ENCODE results near the gene ZC3H12C.
"Not testable (repeated sequence)": the region's sequence is repeated elsewhere in the genome, so short reads cannot be mapped to it uniquely, and the experiment has no call there.

The ZC3H12C gene

DNA sequence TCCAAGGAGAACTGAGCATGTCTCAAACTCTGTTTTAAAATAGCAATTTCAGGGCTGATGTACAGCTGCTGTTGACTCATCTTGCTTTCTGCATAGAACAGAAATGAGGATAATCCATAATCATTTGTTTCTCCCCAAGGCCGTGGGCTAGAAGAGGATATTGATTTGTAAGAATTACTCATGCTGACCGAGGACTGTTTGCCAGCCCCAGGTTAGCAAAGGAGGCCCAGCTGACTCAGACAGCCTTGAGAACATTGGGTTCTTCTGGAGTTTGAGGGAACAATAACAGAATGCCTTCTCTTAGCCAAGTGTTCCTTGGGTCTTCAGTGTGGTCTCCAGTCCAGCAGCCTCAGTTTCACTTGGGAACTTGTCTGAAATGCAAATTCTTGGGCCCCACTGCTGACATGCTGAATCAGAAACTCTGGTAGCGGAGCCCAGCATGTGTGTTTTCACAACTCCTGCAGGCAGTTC, 92.0 kb downstream of the ZC3H12C start:
- DNase-seq = no peak
- H3K9me3 ChIP-seq (ENCODE audit: control extremely low read depth in 1 of 5, control insufficient read depth in 4 of 5, insufficient read depth in 2 of 5, low read depth in 1 of 5, low read length in 4 of 5) = no peaks in the 10 kb centered on the region
- H3K27me3 ChIP-seq (replicated peaks in 2 of 5; ENCODE audit: control insufficient read depth in 4 of 5, insufficient read depth in 5 of 5, low read length in 4 of 5) = no peaks in the 10 kb centered on the region
- WGBS (ENCODE audit: insufficient coverage) = 100% methylated on average over 3 of the region's 3 CpGs
- ChIA-PET POLR2A (no interaction called here), CTCF (interaction anchor here (0.9 to 2.2 kb wide), 3 partner anchors 16 to 248 kb away, joined by 3 to 8 read pairs (median 4); no protein-coding TSS in a partner anchor)
- H3K4me3 ChIP-seq (ENCODE audit: control insufficient read depth in 1 of 7, extremely low read depth in 1 of 7, insufficient read depth in 4 of 7, low read depth in 2 of 7, low read length in 6 of 7) = no peak overlapping the region
- H3K36me3 ChIP-seq (ENCODE audit: control insufficient read depth in 4 of 4, insufficient read depth in 4 of 4, low read length in 3 of 4) = no peaks in the 10 kb centered on the region
- H3K4me1 ChIP-seq (ENCODE audit: control extremely low read depth in 1 of 4, control insufficient read depth in 4 of 4, insufficient read depth in 4 of 4, low read length in 3 of 4) = no peaks in the 10 kb centered on the region
- H3K27ac ChIP-seq (ENCODE audit: insufficient read depth in 1 of 2, low read depth in 1 of 2, low read length in 2 of 2, poor library complexity in 1 of 2, severe bottlenecking in 2 of 2) = no peak overlapping the region

GRCh38 chr11:110185599-110185998, 92.4 kb downstream of the ZC3H12C start:
- no peak for DNase-seq
- Histone ChIP-seq H3K36me3 (ENCODE audit: control insufficient read depth in 4 of 4, insufficient read depth in 4 of 4, low read length in 3 of 4) (no peaks in the 10 kb centered on the region), H3K9me3 (ENCODE audit: control extremely low read depth in 1 of 5, control insufficient read depth in 4 of 5, insufficient read depth in 2 of 5, low read depth in 1 of 5, low read length in 4 of 5) (no peaks in the 10 kb centered on the region), H3K4me3 (ENCODE audit: control insufficient read depth in 1 of 7, extremely low read depth in 1 of 7, insufficient read depth in 4 of 7, low read depth in 2 of 7, low read length in 6 of 7) (no peak overlapping the region), H3K27me3 (replicated peaks in 2 of 5; ENCODE audit: control insufficient read depth in 4 of 5, insufficient read depth in 5 of 5, low read length in 4 of 5) (no peaks in the 10 kb centered on the region), H3K4me1 (ENCODE audit: control extremely low read depth in 1 of 4, control insufficient read depth in 4 of 4, insufficient read depth in 4 of 4, low read length in 3 of 4) (no peaks in the 10 kb centered on the region), H3K27ac (ENCODE audit: insufficient read depth in 1 of 2, low read depth in 1 of 2, low read length in 2 of 2, poor library complexity in 1 of 2, severe bottlenecking in 2 of 2) (no peak overlapping the region)
- POLR2A ChIA-PET = no interaction called here
- CTCF ChIA-PET = interaction anchor here (0.9 to 2.2 kb wide), 4 partner anchors 14 to 248 kb away, joined by 3 to 8 read pairs (median 4); no protein-coding TSS in a partner anchor
- WGBS (ENCODE audit: insufficient coverage) = 93% methylated on average over 7 of the region's 7 CpGs

GRCh38 chr11:110186456-110186855, 93.3 kb downstream of the ZC3H12C start:
- ChIA-PET POLR2A (no interaction called here), CTCF (interaction anchor here (0.9 to 2.2 kb wide), 3 partner anchors 13 to 191 kb away, joined by 3 to 8 read pairs (median 3); no protein-coding TSS in a partner anchor)
- Histone ChIP-seq H3K27ac (ENCODE audit: insufficient read depth in 1 of 2, low read depth in 1 of 2, low read length in 2 of 2, poor library complexity in 1 of 2, severe bottlenecking in 2 of 2) (no peak overlapping the region), H3K36me3 (ENCODE audit: control insufficient read depth in 4 of 4, insufficient read depth in 4 of 4, low read length in 3 of 4) (no peaks in the 10 kb centered on the region), H3K9me3 (ENCODE audit: control extremely low read depth in 1 of 5, control insufficient read depth in 4 of 5, insufficient read depth in 2 of 5, low read depth in 1 of 5, low read length in 4 of 5) (no peaks in the 10 kb centered on the region), H3K27me3 (replicated peaks in 2 of 5; ENCODE audit: control insufficient read depth in 4 of 5, insufficient read depth in 5 of 5, low read length in 4 of 5) (no peaks in the 10 kb centered on the region), H3K4me1 (ENCODE audit: control extremely low read depth in 1 of 4, control insufficient read depth in 4 of 4, insufficient read depth in 4 of 4, low read length in 3 of 4) (no peaks in the 10 kb centered on the region), H3K4me3 (ENCODE audit: control insufficient read depth in 1 of 7, extremely low read depth in 1 of 7, insufficient read depth in 4 of 7, low read depth in 2 of 7, low read length in 6 of 7) (no peak overlapping the region)
- 98% methylated on average over 5 of the region's 5 CpGs for WGBS (ENCODE audit: insufficient coverage)
- DNase-seq = no peak

DNA sequence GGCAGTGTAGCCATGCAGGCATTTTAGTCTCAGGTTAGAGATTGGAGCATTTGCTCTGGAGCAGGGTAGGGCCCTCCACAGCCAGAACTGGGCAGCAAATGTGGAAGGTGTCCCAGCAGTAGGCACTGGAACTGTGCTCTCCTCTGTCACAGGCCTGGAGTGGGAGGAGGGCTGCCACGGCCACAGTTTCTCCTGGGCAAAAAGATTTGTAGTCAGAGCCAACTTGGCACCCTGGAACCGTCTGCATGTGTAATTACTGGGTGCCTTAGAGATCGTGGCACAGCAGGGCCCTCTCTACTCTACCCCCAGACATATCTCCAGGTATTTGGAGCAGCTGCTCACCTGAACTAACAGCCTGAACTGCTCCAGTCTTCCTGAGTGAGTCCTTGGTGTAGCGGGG, 93.7 kb downstream of the ZC3H12C start:
- no peaks in the 10 kb centered on the region for H3K27me3 ChIP-seq (replicated peaks in 2 of 5; ENCODE audit: control insufficient read depth in 4 of 5, insufficient read depth in 5 of 5, low read length in 4 of 5)
- WGBS (ENCODE audit: insufficient coverage) = 88% methylated on average over 4 of the region's 4 CpGs
- no peaks in the 10 kb centered on the region for H3K9me3 ChIP-seq (ENCODE audit: control extremely low read depth in 1 of 5, control insufficient read depth in 4 of 5, insufficient read depth in 2 of 5, low read depth in 1 of 5, low read length in 4 of 5)
- no peaks in the 10 kb centered on the region for H3K4me1 ChIP-seq (ENCODE audit: control extremely low read depth in 1 of 4, control insufficient read depth in 4 of 4, insufficient read depth in 4 of 4, low read length in 3 of 4)
- no peak for DNase-seq
- POLR2A ChIA-PET = no interaction called here
- H3K27ac ChIP-seq (ENCODE audit: insufficient read depth in 1 of 2, low read depth in 1 of 2, low read length in 2 of 2, poor library complexity in 1 of 2, severe bottlenecking in 2 of 2) = no peak overlapping the region
- H3K36me3 ChIP-seq (ENCODE audit: control insufficient read depth in 4 of 4, insufficient read depth in 4 of 4, low read length in 3 of 4) = no peaks in the 10 kb centered on the region
- H3K4me3 ChIP-seq (ENCODE audit: control insufficient read depth in 1 of 7, extremely low read depth in 1 of 7, insufficient read depth in 4 of 7, low read depth in 2 of 7, low read length in 6 of 7) = no peak overlapping the region
- CTCF ChIA-PET = interaction anchor here (1.3 to 2.2 kb wide), 3 partner anchors 12 to 14 kb away, joined by 3 to 13 read pairs (median 8); no protein-coding TSS in a partner anchor

GRCh38 chr11:110187731-110188130, 94.5 kb downstream of the ZC3H12C start:
- WGBS (ENCODE audit: insufficient coverage) = 93% methylated on average over 4 of the region's 6 CpGs
- Histone ChIP-seq H3K9me3 (ENCODE audit: control extremely low read depth in 1 of 5, control insufficient read depth in 4 of 5, insufficient read depth in 2 of 5, low read depth in 1 of 5, low read length in 4 of 5) (no peaks in the 10 kb centered on the region), H3K4me3 (ENCODE audit: control insufficient read depth in 1 of 7, extremely low read depth in 1 of 7, insufficient read depth in 4 of 7, low read depth in 2 of 7, low read length in 6 of 7) (no peak overlapping the region), H3K4me1 (ENCODE audit: control extremely low read depth in 1 of 4, control insufficient read depth in 4 of 4, insufficient read depth in 4 of 4, low read length in 3 of 4) (no peaks in the 10 kb centered on the region), H3K27me3 (replicated peaks in 2 of 5; ENCODE audit: control insufficient read depth in 4 of 5, insufficient read depth in 5 of 5, low read length in 4 of 5) (no peaks in the 10 kb centered on the region), H3K36me3 (ENCODE audit: control insufficient read depth in 4 of 4, insufficient read depth in 4 of 4, low read length in 3 of 4) (no peaks in the 10 kb centered on the region), H3K27ac (ENCODE audit: insufficient read depth in 1 of 2, low read depth in 1 of 2, low read length in 2 of 2, poor library complexity in 1 of 2, severe bottlenecking in 2 of 2) (no peak overlapping the region)
- no peak for DNase-seq
- ChIA-PET POLR2A (no interaction called here), CTCF (interaction anchor here (1.2 to 2.0 kb wide), 5 partner anchors 9 to 247 kb away, joined by 3 to 13 read pairs (median 4); no protein-coding TSS in a partner anchor)

GRCh38 chr11:110190885-110191284, 97.7 kb downstream of the ZC3H12C start:
- ChIA-PET CTCF (interaction anchor here (1.1 kb wide), 1 partner anchor 1230 kb away, joined by 3 read pairs; no protein-coding TSS in a partner anchor), POLR2A (interaction anchor here (0.6 kb wide), 1 partner anchor 8 kb away, joined by 3 read pairs; no protein-coding TSS in a partner anchor)
- DNase-seq = no peak
- H3K27ac ChIP-seq (ENCODE audit: insufficient read depth in 1 of 2, low read depth in 1 of 2, low read length in 2 of 2, poor library complexity in 1 of 2, severe bottlenecking in 2 of 2) = no peak overlapping the region
- no peaks in the 10 kb centered on the region for H3K27me3 ChIP-seq (replicated peaks in 2 of 5; ENCODE audit: control insufficient read depth in 4 of 5, insufficient read depth in 5 of 5, low read length in 4 of 5)
- peaks cover 0 to 4% (median 0%) of the 10 kb centered on the region in 4 experiments for H3K4me1 ChIP-seq (ENCODE audit: control extremely low read depth in 1 of 4, control insufficient read depth in 4 of 4, insufficient read depth in 4 of 4, low read length in 3 of 4)
- no peaks in the 10 kb centered on the region for H3K9me3 ChIP-seq (ENCODE audit: control extremely low read depth in 1 of 5, control insufficient read depth in 4 of 5, insufficient read depth in 2 of 5, low read depth in 1 of 5, low read length in 4 of 5)
- WGBS (ENCODE audit: insufficient coverage) = 100% methylated on average over 1 of the region's 1 CpG
- H3K4me3 ChIP-seq (ENCODE audit: control insufficient read depth in 1 of 7, extremely low read depth in 1 of 7, insufficient read depth in 4 of 7, low read depth in 2 of 7, low read length in 6 of 7) = no peak overlapping the region
- no peaks in the 10 kb centered on the region for H3K36me3 ChIP-seq (ENCODE audit: control insufficient read depth in 4 of 4, insufficient read depth in 4 of 4, low read length in 3 of 4)

DNA sequence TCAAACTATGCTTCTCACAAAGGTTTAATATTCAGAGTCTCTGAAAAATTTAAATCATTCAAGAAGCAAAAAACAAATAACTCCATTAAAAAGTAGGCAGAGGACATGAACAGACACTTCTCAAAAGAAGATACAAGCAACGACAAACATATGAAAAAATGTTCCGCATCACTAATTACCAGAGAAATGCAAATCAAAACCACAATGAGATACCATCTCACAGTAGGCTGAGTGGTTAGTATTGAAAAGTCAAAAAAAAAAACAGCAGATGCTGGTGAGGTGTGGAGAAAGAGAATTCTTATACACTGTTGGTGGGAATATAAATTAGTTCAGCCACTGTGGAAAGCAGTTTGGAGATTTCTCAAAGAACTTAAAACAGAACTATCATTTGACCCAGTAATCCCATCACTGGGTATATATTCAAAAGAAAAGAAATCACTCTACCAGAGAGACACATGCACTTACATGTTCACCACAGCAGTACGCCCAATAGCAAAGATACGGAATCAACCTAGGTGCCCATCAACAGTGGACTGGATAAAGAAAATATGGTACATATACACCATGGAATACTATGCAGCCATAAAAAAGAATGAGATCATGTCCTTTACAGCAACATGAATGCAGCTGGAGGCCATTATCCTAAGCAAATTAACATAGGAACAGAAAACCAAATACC, 99.6 kb downstream of the ZC3H12C start:
- DNase-seq = peak in 1 of 3 donors; percentile 30
- CTCF ChIA-PET = interaction anchor here (1.6 kb wide), 1 partner anchor 34 kb away, joined by 3 read pairs; no protein-coding TSS in a partner anchor
- H3K9me3 ChIP-seq (ENCODE audit: control extremely low read depth in 1 of 5, control insufficient read depth in 4 of 5, insufficient read depth in 2 of 5, low read depth in 1 of 5, low read length in 4 of 5); POLR2A ChIA-PET; H3K27ac ChIP-seq (ENCODE audit: insufficient read depth in 1 of 2, low read depth in 1 of 2, low read length in 2 of 2, poor library complexity in 1 of 2, severe bottlenecking in 2 of 2); H3K4me3 ChIP-seq (ENCODE audit: control insufficient read depth in 1 of 7, extremely low read depth in 1 of 7, insufficient read depth in 4 of 7, low read depth in 2 of 7, low read length in 6 of 7); H3K27me3 ChIP-seq (replicated peaks in 2 of 5; ENCODE audit: control insufficient read depth in 4 of 5, insufficient read depth in 5 of 5, low read length in 4 of 5); H3K4me1 ChIP-seq (ENCODE audit: control extremely low read depth in 1 of 4, control insufficient read depth in 4 of 4, insufficient read depth in 4 of 4, low read length in 3 of 4); H3K36me3 ChIP-seq (ENCODE audit: control insufficient read depth in 4 of 4, insufficient read depth in 4 of 4, low read length in 3 of 4): not testable (repeated sequence)
- no CpG with 5 or more reads among the region's 4 CpGs for WGBS (ENCODE audit: insufficient coverage)
